HG03280 (cell line): Measurements from ENCODE around the gene MCTP1.
"Not testable (repeated sequence)": the region's sequence is repeated elsewhere in the genome, so short reads cannot be mapped to it uniquely, and the experiment has no call there.

Experiments
- ATAC-seq: cut with Tn5 transposase; IDR thresholded peaks from one replicate; pipeline ENCODE4 v1.9.1; 2021; ENCODE audit warnings: mild to moderate bottlenecking, moderate library complexity; ENCODE audit not compliant: unreplicated experiment

The MCTP1 gene

DNA sequence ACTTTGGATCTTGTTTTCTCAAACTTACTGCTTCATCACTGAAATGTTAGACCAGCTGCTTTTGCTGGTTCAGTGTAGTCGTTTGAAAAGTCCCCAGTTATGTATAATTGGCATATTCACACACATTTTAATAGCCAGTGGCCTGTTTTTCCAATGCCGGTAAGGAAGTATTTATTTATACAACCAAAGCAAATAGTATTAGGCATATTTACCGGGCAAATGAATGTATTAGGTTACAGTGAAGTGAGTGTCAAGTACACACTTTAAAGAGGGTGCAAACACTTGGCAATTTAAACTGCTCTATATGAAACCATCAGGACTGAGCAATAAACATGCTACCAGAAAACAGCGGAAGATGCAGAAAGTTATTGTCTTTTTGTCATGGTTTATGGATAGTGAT, 242.9 kb downstream of the MCTP1 start:
- ATAC-seq: no peak

DNA sequence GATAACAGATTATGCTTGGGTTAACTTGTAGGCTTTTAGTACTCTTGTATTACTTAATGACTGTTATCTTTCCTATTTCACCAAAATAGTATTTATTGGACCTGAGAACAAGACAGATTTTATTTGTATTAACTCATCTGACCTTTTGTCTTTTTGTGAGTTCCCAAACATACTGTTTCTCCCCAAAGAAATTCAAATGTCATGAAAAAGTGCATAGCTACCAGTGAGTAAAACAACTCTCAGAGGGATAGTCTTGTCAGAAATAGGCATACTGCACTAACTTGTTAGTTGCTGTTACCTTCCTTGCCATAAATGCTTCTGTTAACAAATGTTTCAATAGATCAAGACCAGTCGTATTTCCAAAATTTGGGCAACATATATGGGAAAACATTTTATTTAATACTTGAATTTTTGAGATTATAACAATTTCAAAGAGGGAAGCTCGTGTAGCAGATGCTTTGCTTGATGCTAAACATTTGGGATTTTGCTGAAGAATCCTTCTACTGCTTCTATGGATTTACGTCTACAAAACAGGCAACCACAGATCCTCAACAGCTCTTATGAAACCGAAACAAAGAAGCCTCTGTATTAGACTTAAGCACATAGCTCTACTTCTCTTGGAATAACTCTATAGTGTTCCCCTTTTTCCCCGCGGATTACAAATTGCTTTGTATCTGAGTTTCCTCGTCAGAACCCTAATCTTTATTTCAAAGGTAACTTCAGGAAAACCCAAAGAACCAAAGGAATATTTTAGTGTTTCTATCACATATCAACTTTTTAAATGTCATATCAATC, 248.8 kb downstream of the MCTP1 start:
- no peak for ATAC-seq

DNA sequence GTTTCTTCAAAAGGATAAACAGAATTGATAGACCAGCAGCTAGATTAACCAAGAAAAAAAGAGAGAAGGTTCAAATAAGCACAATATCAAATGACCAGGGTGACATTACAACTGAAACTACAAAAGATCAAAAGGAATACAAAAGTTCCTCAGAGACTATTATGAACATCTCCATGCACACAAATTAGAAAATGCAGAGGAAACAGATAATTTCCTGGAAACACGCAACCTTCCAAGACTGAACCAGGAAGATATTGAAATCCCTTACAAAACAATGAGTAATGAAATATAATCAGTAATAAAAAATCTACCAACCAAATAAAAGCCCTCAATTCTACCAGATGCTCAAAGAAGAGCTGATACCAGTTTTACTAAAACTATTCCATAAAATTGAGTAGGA, 252.1 kb downstream of the MCTP1 start:
- ATAC-seq: no peak

DNA sequence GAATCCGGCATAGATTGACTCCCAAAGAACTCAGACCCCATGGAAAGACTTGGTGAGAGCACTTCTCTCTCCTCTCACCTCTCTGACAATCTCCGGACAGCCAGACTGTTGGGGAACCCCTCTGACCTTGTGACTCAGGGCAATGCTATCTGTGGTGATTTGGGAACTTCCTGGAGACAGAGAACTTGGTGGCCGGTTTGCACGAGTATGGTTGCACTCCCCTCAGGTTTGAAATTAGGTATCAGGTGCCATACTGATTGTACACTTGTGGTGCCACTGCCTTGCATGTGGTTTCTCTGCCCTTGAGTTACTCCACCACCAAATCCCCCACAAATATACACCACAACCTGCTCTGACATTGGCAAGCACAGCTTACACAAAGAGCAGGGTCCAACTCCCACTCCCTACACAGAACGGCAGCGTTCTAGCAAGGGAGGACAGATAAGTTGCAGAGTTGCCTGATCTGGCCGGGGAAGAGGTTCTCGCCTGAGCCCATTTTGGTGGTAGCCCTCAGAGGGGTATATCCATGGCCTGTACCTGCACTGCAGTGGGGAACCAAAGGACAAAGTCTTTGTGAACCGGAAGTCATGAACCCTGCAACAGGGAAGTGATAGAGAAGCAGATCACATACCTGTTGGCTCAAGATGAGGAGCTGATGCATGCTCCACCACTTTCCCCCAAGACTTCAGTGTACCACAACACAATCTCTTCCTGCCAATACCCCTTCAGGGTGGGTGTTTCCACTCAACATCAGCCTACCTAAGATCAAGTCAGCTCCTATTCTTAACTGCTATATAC, 255.1 kb downstream of the MCTP1 start:
- ATAC-seq: no peak

DNA sequence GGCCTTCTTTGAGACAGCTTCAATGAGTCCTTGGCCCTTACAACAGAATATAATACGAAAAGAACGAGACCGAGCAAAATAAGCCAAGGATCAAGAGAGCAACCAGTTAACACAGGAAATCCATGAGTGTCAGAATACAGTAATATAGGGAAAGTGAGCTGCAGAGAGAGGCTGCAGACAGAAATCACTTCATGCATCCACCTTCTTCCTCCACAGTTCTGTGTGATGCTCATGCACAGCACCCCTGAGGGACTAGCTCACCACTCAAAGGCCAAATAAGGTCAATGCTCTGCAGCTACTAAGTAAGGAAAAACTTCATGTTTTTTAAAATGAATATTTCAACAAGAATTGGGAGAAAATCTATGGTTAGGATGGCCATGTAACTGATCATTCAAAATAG, 257.1 kb downstream of the MCTP1 start:
- ATAC-seq: no peak

DNA sequence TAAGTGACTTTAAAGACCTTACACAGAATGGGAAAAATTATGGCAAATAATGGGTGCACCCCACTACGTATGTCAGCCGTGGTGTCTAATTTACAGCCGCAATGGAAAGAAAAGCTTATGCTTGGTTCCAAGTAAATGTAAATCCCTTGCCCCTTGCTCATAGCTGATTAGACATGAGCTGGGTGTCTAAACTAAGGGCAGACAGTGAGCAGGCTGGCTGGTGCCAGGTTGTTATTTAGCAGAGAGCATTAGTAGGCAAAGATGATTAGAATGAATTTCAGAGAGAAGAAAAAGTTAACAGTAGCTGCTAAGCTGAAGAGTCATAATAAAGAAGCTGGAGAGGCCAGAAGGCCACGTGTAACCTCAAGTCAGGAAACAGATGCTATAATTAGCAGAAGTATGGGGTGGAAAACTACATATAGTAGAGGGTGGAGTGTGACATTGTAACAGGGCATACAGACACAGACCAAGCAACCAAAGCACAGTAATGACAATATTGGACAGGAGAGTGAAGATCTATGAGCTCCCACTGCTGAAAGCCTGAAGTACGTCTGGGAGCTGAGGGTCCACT, 257.7 kb downstream of the MCTP1 start:
- ATAC-seq: no peak

DNA sequence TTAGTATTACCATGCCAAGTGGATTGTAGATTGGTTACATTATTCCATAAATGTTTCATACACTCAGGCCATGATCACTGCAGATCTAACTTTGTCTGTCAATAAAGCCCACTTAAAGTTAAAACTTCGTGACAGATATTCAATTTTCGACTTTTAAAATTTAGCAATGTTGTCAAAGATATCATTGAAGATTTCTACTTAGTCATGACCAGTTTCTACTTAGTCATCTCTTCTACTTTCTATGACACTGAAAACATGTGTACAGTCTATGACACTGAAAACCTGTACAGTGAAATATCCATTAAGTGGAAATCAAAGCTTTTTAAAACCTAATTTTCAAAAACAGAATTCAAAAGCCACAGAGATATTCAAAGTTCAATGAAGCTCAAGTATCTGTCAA, 258.2 kb downstream of the MCTP1 start:
- ATAC-seq: no peak

DNA sequence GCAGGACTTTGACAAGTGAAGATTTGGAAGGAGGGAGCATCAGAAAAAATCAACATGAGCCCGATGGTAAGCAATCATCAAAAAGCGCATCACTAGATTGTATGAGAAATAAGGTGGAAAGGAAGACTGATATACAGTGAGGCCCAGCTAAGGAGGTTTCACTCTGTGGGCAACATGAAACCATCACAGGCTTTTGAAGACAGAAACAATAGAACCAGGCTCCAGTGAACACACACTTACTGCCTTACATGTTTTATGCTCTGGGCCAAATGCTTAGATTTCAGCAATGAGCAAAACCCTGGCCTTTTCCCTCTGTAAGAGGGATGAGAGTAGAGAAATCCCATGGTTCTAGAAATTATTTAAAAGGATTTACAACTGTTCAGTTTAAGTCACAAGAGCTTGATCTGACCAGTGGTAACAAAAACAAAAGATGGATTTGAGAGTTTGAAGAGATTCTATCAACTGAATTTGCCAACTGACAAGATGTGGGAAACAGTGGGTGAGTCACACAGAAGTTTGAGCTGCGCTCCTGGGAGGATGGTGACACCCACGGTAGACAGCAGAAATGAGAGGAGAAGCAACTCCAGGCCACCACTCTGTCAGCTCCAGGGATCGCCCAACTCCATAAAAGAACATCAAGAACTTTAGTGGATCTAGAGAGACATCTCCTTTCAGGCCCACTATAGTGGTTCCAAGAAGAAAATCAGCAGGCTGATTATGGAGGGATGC, 261.8 kb downstream of the MCTP1 start:
- peak; percentile 60 for ATAC-seq

DNA sequence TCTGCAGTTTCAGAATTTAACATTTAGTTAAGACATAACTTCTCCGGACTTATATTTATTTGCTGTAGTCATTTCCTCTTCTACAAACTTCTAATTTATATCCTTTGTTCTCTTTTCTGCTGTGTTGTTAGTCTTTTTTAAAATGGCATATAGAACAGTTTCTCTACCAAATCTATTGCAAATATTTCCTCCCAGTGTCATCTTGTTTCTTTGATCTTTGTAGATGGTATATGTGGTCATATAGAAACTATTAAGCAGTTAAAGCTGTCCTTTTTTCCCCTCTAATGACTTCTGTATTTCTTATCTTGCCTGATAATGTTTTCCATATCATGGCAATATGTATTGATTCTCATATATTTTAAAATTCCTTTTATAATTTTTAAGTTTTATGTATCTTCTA, 264.5 kb downstream of the MCTP1 start:
- no peak for ATAC-seq

DNA sequence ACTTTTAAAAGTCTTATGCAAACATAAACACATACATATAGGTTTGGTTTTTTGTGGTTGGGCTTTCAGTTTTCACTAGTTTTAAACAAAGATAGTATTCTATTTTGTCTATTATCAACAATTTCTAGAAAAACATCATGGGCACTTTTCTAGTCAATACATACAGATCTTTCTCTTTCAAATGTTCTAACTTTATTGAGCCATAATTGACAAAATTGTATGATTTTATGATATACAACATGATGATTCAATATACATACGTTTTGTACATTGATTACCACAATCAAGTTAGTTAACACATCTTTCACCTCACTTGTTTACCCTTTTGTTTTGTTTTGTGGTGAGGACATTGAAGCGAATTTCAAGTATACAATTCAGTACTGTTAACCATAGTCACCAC, 265.9 kb downstream of the MCTP1 start:
- ATAC-seq: no peak

DNA sequence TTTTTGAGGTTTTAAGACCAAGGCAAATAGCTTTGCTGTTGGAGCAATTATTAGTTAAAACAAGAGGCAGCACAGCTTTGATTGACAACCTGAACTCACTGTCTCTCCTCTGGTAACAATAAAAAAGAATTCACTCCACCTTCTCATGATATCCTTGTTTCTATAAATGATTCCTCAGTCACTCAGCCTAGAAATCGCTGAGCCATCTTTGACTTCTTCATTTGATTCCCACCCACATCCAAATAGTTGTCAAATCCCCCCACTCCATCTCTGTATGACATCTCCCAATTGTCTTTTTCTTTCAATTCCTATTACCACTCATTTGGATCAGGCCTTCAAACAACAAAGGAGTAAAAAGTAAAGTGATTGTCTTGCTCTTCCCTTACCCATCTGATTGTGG, 266.4 kb downstream of the MCTP1 start:
- no peak for ATAC-seq

DNA sequence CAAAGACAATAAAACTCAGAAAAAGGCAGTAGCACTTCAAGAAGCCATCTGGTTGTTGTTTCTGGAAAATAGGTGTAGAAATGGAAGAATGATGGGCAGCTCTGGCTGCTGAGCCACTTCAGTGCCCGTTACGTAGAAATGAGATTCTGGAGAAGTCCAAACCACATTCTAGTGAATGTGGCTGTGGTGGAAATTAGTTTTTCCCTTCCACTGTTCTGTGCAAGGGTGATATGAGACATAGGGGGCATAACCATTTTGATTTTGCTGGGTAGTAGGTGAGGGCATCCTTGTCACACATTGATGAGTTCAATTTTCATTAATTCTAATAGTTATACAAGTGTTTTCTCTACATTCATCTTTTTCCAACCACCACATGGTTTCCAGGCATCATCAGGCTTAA, 275.1 kb downstream of the MCTP1 start:
- no peak for ATAC-seq

DNA sequence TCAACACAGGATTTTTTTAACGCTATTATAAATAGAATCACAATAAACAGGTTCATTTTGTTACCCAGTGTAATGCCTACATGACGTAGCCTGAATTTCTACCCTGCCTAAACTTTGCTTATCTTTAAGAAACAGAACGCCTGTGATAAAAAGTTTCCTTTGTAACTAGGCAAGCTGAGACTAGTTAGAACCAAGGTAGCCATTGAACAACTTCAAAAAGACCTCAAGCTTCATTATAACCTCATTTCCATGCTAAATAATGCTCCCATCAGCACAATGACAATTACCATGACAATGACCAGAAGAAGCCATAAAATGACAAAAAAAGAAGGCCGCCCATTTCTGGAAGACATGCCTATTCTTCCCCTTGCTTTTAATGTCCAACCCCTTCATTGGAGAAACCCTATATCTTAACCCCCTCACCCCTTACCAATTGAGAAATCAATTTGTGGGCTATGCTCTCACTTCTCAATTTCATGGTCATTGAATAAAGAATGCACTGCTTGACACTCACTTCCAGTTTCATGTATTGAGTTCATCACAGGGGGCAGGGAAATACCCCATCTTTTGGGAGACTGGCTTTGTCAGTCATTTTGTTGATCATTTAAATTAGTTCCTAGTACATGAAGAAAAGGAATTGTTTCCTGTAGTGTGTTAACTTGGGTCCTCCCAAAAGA, 276.8 kb downstream of the MCTP1 start:
- ATAC-seq: no peak

DNA sequence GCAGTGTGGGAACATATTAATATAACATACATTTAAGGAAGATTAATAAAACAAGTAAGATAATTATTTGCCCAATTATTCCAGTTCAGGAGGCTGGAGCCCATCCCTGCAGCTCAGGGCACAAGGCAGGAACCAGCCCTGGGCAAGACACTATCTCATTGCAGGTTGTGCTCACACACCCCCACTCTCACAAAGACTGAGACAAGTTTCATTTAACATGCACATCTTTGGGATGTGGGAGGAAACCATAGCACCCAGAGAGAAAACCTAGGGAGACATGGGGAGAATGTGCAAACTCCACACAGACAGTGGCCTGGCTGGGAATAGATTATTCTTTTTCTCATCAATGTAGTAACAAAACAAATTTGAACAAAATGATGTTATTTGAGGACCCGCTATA, 279.1 kb downstream of the MCTP1 start:
- ATAC-seq: no peak

DNA sequence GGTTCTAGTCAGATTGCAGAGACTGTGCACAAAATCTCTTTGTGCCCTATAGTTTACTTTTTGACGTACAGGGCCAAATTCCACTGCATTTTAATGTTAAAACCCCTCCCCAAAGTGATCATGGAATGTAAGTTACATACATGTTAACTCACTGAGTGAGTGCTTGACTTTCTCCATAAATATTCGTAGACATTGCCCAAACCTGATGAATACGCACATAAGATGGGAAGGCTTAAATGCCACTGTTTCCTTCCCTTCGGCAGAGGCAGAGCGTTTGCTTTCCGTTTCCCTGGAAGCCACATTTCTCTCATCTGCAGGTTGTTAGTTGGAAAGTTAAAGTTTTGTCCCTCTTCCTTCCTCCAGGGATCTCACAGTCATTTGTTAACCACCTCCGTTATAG, 286.2 kb downstream of the MCTP1 start:
- ATAC-seq: no peak

DNA sequence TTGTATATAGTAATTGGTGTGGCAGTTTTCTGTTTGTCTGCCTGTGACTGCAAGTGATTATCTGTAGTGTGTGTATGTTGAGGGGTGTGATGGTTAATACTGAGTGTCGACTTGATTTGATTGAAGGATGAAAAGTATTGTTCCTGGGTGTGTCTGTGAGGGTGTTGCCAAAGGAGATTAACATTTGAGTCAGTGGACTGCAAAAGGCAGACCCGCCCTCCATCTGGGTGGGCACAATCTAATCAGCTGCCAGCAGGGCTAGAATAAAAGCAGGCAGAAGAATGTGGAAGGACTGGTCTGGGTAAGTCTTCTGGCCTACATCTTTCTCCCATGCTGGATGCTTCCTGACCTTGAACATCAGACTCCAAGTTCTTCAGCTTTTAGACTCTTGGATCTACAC, 290.4 kb downstream of the MCTP1 start:
- ATAC-seq: not testable (repeated sequence)

DNA sequence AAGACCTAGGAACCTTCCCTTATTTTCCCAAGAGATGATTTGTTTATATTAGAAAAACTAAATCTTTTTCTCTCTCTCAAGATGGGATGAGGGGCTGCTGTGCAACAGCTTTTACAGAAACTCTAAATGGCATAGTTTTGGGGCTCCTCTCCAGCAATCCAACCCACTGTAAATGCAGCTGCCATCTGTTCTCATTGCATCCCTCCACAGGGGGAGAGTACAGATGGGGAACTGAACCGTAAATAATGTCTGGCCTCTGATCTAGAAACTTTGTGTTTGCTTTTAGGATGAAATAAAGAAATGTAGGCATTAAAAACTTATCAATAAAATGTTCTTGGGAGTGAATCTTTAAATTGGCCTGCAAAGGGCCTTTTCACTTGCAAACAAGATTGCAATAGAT, 291.4 kb downstream of the MCTP1 start:
- no peak for ATAC-seq

DNA sequence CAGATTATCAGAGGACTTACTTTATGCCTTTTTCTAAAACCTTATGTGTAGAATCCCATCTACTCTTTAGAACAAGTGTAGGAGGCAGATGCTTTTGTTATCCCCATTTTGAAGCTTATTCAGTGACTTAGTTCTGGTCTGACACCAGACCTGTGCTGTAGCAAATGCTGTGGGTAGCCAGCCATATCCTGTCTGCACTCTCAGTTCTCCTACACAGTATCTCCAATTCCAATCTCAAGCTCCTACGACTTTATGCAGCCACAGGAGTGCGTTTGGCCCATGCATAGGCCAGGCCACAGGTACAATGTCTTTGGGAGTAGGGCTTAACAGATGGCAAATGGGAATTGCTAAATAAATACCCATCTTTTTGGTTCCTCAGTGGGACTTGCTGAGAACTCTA, 292.6 kb downstream of the MCTP1 start:
- no peak for ATAC-seq

DNA sequence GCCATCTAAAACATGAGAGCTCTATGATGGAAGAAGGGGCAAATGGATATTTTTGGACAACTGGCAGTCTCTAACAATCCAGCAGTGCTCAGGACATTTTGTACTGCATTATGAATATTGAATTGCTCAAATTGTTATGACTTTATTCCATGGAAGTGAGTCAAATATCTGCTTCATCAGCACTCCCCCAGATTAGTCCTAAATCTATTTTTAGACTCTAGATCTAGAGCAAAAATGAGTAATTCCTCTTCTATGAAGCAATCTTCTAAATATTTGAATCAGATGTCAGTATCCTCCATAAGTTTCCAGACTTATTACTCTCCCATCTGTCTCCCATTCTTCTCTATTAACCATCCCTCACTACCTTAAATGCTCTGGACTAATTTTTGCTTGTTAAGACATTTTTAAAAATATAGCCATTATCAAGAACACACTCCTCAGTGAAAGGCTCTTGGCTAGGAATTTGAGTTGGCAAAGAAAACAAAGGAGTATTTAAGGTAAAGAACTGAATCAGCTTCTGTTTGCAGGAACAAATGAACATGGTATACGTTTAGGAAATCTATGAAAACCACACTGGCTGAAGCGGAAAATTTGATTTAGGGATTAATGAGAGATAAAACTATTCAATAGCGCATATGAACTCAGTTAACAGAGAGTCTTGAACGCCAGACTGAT, 300.9 kb downstream of the MCTP1 start:
- ATAC-seq: no peak

DNA sequence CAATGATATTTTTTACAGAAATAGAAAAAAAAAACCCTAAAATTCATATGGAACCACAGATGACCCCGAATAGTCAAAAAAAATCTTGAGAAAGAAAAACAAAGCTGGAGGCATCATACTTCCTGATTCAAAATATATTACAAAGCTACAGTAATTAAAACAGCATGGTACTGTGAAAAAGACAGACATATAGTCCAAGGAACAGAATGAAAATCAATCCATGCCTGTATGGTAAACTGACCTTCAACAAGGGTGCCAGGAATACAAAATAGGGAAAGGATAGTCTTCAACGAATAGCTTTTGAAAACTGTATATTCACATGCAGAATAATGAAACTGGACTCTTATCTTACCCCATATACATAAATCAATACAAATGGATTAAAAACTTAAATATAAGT, 307.5 kb downstream of the MCTP1 start:
- no peak for ATAC-seq
